ENCODE measurements around the gene EEF2. TPM values are rescaled to one million over a fixed set of nuclear protein-coding genes. Genes with fewer than 3 reads are reported as not detected.
"Not testable (repeated sequence)": the region's sequence is repeated elsewhere in the genome, so short reads cannot be mapped to it uniquely, and the experiment has no call there.

EEF2 gene
- total and polyA plus RNA-seq, 2 experiments from 2014 or later = 316 to 2,849 TPM

- Histone ChIP-seq H3K9me3 (ENCODE audit: low read depth) (no peaks in the 10 kb centered on the region), H3K4me1 (ENCODE audit: low read depth) (peaks cover 30% of the 10 kb centered on the region), H3K27ac (no peak overlapping the region), H3K36me3 (peaks cover 16% of the 10 kb centered on the region), H3K27me3 (no peaks in the 10 kb centered on the region), H3K4me3 (no peak overlapping the region)
- TF ChIP-seq, protein P1, sequence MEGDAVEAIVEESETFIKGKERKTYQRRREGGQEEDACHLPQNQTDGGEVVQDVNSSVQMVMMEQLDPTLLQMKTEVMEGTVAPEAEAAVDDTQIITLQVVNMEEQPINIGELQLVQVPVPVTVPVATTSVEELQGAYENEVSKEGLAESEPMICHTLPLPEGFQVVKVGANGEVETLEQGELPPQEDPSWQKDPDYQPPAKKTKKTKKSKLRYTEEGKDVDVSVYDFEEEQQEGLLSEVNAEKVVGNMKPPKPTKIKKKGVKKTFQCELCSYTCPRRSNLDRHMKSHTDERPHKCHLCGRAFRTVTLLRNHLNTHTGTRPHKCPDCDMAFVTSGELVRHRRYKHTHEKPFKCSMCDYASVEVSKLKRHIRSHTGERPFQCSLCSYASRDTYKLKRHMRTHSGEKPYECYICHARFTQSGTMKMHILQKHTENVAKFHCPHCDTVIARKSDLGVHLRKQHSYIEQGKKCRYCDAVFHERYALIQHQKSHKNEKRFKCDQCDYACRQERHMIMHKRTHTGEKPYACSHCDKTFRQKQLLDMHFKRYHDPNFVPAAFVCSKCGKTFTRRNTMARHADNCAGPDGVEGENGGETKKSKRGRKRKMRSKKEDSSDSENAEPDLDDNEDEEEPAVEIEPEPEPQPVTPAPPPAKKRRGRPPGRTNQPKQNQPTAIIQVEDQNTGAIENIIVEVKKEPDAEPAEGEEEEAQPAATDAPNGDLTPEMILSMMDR (IDR thresholded peaks at IDR 0.05; ENCODE audit: low read depth, low read length) = no peak
- no peak for DNase-seq (ENCODE audit: low read depth in 1 of 2, low spot score in 1 of 2)
Measured at GRCh38 chr19:4012975-4013634, 27.8 kb upstream of the EEF2 start.

- Histone ChIP-seq H3K4me3 (no peak overlapping the region), H3K36me3 (peaks cover 16% of the 10 kb centered on the region), H3K27ac (no peak overlapping the region), H3K9me3 (ENCODE audit: low read depth) (no peaks in the 10 kb centered on the region), H3K4me1 (ENCODE audit: low read depth) (peaks cover 30% of the 10 kb centered on the region), H3K27me3 (no peaks in the 10 kb centered on the region)
- no peak for DNase-seq (ENCODE audit: low read depth in 1 of 2, low spot score in 1 of 2)
- TF ChIP-seq, protein P1 (IDR thresholded peaks at IDR 0.05; ENCODE audit: low read depth, low read length) = no peak
Measured at GRCh38 chr19:4012092-4012974, 27.1 kb upstream of the EEF2 start.

- Histone ChIP-seq H3K4me1 (ENCODE audit: low read depth) (peaks cover 30% of the 10 kb centered on the region), H3K36me3 (peaks cover 16% of the 10 kb centered on the region), H3K27ac (peak overlapping the region; percentile 26)
- not testable (repeated sequence) for DNase-seq (ENCODE audit: low read depth in 1 of 2, low spot score in 1 of 2); H3K9me3 ChIP-seq (ENCODE audit: low read depth); H3K27me3 ChIP-seq; H3K4me3 ChIP-seq
Measured at GRCh38 chr19:4011430-4011829, 26.2 kb upstream of the EEF2 start.

DNA sequence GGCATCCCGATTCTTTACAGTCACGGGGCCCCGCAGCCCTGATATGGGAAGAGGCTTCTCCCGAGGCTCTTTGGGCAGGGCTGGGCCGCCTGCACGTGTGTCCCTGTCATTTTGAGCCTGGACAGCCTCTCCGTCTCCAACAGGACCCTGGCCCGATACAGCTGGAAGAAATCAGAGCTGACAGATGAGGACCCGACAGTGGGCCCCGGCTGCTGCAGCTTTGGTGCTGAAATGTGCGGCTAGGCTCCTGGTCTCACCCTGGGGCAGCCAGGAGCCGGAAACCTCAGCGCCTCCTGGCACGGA lies 25.5 kb upstream of the EEF2 start:
- Histone ChIP-seq H3K4me1 (ENCODE audit: low read depth) (peaks cover 30% of the 10 kb centered on the region), H3K36me3 (peaks cover 16% of the 10 kb centered on the region), H3K9me3 (ENCODE audit: low read depth) (no peaks in the 10 kb centered on the region), H3K4me3 (no peak overlapping the region), H3K27me3 (no peaks in the 10 kb centered on the region), H3K27ac (peak overlapping the region; percentile 26)
- DNase-seq (ENCODE audit: low read depth in 1 of 2, low spot score in 1 of 2) = peak in 1 of 2 donors; percentile 64
- TF ChIP-seq, protein P1 (IDR thresholded peaks at IDR 0.05; ENCODE audit: low read depth, low read length) = no peak

- peaks cover 30% of the 10 kb centered on the region for H3K4me1 ChIP-seq (ENCODE audit: low read depth)
Measured at GRCh38 chr19:4009990-4010807, 24.9 kb upstream of the EEF2 start.

More at GRCh38 chr19:4009990-4010807, 24.9 kb upstream of the EEF2 start:
- no peak for DNase-seq (ENCODE audit: low read depth in 1 of 2, low spot score in 1 of 2)
- H3K4me3 ChIP-seq = no peak overlapping the region
- peaks cover 16% of the 10 kb centered on the region for H3K36me3 ChIP-seq
- no peaks in the 10 kb centered on the region for H3K9me3 ChIP-seq (ENCODE audit: low read depth)
- H3K27me3 ChIP-seq = no peaks in the 10 kb centered on the region
- TF ChIP-seq, protein P1 (IDR thresholded peaks at IDR 0.05; ENCODE audit: low read depth, low read length) = no peak
- H3K27ac ChIP-seq = peak overlapping the region; percentile 26
